Cardiac fibroblast (primary cell): ENCODE results near the gene SNTG2.

ENCODE experiments used
- DNase-seq, 2 donors: peaks; one replicate each; pipeline versions ENCODE4 v3.0.0 to v3.0.0-alpha.2; 2010; ENCODE audit warnings: low read depth in 2 of 2
- H3K4me3 ChIP-seq, 2 donors: replicated peaks in 1 of 2; 1 replicate in 1 of 2; 2 replicates in 1 of 2; pipeline ENCODE4 v1.5.1; 2011; ENCODE audit warnings: low read depth in 2 of 2, low read length in 2 of 2, mild to moderate bottlenecking in 2 of 2, moderate library complexity in 1 of 2
- TF ChIP-seq, protein P1 (sequence below): IDR thresholded peaks from one replicate; pipeline ENCODE4 v1.5.1; 2011; ENCODE audit warnings: low read depth, mild to moderate bottlenecking, low read length, inconsistent platforms

The SNTG2 gene

DNA sequence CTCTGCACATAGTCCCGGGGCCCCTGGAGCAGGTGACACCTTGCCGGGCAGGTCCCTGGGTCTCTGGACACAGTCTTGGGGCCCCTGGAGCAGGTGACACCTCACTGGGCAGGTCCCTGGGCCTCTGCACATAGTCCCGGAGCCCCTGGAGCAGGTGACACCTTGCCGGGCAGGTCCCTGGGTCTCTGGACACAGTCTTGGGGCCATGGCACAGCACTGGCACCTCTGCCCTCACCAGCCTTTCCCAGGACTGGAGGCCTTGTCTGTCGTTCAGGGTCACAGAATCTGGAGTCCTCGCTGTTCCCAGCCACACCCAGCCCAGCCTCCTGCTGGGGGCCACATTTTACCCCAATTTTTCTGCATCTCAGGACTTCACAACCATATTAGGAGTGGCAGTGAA, 464.9 kb downstream of the SNTG2 start:
- no peak overlapping the region for H3K4me3 ChIP-seq
- TF ChIP-seq, protein P1, sequence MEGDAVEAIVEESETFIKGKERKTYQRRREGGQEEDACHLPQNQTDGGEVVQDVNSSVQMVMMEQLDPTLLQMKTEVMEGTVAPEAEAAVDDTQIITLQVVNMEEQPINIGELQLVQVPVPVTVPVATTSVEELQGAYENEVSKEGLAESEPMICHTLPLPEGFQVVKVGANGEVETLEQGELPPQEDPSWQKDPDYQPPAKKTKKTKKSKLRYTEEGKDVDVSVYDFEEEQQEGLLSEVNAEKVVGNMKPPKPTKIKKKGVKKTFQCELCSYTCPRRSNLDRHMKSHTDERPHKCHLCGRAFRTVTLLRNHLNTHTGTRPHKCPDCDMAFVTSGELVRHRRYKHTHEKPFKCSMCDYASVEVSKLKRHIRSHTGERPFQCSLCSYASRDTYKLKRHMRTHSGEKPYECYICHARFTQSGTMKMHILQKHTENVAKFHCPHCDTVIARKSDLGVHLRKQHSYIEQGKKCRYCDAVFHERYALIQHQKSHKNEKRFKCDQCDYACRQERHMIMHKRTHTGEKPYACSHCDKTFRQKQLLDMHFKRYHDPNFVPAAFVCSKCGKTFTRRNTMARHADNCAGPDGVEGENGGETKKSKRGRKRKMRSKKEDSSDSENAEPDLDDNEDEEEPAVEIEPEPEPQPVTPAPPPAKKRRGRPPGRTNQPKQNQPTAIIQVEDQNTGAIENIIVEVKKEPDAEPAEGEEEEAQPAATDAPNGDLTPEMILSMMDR: no peak
- no peak for DNase-seq
